ENCODE data around the gene GNRH2.
"Not testable (repeated sequence)": the region's sequence is repeated elsewhere in the genome, so short reads cannot be mapped to it uniquely, and the experiment has no call there.

The GNRH2 gene

GRCh38 chr20:3042625-3043024 lies 797 bp upstream of the GNRH2 start:
- DNase-seq (ENCODE audit: low read depth): no peak

- no peak for DNase-seq (ENCODE audit: low read depth)
Observed at GRCh38 chr20:3044336-3044965, 1.0 kb downstream of the GNRH2 start.

GRCh38 chr20:3045042-3045815 lies 1.8 kb downstream of the GNRH2 start:
- DNase-seq (ENCODE audit: low read depth): peak; percentile 24

DNA sequence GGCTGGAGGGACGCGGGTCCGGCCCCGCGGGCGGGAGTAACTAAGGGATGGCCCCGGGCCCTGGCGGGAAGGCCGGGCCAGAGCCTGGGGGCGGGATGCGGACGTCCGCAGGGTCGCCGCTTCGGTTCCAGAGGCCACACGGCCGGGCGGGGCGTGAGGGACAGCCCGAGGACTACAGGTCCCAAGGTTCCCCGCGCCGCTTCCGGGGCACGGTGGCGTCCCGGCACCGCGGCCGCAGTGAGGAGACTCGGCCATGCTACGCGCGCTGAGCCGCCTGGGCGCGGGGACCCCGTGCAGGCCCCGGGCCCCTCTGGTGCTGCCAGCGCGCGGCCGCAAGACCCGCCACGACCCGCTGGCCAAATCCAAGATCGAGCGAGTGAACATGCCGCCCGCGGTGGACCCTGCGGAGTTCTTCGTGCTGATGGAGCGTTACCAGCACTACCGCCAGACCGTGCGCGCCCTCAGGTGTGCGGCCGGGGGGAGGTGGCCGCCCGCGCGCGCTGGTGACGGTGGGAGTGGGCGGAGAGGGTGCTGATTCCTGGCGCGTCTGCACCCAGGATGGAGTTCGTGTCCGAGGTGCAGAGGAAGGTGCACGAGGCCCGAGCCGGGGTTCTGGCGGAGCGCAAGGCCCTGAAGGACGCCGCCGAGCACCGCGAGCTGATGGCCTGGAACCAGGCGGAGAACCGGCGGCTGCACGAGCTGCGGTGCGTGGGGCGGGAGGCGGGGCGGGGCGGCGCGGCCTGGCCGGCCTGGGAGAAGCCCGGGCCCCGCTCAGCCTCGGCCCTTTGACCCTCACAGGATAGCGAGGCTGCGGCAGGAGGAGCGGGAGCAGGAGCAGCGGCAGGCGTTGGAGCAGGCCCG lies 2.6 kb downstream of the GNRH2 start, which contains the start of gene MRPS26:
Gene MRPS26 (plus strand): TSS at position 237 of the 861 bp plus-strand sequence. CDS start 17 bp downstream, at position 254.
- DNase-seq (ENCODE audit: low read depth): peak; percentile 57

DNA sequence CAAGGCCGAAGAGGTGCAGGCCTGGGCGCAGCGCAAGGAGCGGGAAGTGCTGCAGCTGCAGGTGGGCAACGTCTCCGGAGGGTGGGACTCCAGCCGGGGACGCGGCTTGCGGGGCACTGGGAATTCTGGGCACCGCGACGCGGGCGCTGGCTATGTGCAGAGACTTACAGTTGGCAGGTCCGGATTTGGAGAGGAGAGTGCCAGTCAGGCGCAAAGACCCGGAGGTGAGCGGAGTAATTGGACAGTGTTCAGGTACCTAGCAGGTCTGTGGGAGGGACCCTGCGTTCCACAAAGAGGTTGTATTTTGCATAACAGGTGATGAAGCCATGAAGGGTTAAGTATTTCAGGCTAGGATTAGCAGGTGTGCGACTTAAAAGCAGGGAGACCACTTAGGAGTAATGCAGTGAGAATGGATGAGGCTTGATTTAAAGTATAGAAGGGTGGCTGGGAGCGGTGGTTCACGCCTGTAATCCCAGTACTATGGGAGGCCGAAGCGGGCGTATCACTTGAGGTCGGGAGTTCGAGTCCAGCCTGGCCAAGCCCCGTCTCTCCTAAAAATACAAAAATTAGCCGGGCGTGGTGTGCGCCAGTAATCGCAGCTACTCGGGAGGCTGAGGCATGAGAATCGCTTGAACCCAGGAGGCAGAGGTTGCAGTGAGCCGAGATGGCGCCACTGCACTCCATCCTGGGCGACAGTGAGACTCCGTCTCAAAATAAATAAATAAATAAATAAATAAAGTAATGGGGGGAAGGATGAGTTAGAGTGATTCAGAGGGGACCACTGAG lies 3.4 kb downstream of the GNRH2 start:
- DNase-seq (ENCODE audit: low read depth): no peak

- no peak for DNase-seq (ENCODE audit: low read depth)
Observed at GRCh38 chr20:3047486-3048419, 4.3 kb downstream of the GNRH2 start.

GRCh38 chr20:3051385-3052019 lies 8.1 kb downstream of the GNRH2 start:
- DNase-seq (ENCODE audit: low read depth): no peak

DNA sequence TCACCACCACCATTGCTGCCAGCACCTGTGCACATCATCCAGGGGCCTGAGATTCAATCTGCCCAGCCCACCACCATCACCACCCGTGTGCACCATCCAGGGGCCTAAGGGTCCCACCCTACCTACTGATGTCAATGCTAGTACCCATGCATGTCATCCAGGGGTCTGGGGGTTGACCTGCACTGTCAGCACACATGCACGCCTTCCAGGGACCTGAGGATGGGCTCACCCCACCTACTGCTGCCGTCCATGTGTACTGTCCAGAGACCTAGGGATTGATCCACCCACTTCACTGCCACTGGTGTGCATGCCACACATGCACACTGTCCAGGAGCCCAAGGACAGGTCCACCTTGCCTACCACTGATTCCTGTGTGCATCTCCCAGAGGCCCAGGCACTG lies 16.1 kb downstream of the GNRH2 start:
- no peak for DNase-seq (ENCODE audit: low read depth)

- not testable (repeated sequence) for DNase-seq (ENCODE audit: low read depth)
Observed at GRCh38 chr20:3064119-3064518, 20.7 kb downstream of the GNRH2 start.

DNA sequence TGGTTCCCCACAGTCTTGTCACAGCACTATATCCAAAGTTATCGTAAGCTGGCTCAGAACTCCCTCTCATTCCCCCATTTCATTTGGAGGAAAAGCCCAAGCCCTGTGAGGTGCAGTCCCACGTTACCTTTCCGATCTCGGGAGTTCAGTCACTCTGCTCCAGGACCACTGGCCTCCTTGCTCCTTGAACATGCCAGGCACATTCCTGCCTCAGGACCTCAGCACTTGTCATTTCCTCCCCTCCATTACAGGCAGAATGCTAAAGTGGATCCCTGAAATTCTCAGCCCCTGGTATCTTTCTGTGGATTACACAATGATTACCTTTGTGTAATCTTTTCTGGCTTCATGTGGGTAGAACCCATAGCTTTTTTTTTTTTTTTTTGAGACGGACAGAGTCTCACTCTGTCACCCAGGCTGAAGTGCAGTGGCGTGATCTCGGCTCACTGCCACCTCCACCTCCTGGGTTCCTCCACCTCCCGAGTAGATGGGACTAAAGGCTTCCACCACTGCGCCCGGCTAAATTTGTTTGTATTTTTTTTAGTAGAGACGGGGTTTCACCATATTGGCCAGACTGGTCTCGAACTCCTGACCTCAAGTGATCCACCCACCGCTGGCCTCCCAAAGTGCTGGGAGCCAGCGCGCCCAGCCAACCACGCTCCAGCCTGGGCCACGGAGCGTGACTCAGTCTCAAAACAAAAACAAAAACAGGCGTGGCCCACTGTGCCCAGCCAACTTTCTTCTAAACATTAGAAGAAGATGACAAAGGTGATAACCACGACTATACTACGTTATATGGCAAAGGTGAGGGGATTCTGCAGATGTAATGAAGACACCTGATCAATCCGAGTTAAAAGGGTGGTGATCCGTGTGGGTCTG lies 24.0 kb downstream of the GNRH2 start:
- no peak for DNase-seq (ENCODE audit: low read depth)

GRCh38 chr20:3068075-3068474 lies 24.7 kb downstream of the GNRH2 start:
- no peak for DNase-seq (ENCODE audit: low read depth)

DNA sequence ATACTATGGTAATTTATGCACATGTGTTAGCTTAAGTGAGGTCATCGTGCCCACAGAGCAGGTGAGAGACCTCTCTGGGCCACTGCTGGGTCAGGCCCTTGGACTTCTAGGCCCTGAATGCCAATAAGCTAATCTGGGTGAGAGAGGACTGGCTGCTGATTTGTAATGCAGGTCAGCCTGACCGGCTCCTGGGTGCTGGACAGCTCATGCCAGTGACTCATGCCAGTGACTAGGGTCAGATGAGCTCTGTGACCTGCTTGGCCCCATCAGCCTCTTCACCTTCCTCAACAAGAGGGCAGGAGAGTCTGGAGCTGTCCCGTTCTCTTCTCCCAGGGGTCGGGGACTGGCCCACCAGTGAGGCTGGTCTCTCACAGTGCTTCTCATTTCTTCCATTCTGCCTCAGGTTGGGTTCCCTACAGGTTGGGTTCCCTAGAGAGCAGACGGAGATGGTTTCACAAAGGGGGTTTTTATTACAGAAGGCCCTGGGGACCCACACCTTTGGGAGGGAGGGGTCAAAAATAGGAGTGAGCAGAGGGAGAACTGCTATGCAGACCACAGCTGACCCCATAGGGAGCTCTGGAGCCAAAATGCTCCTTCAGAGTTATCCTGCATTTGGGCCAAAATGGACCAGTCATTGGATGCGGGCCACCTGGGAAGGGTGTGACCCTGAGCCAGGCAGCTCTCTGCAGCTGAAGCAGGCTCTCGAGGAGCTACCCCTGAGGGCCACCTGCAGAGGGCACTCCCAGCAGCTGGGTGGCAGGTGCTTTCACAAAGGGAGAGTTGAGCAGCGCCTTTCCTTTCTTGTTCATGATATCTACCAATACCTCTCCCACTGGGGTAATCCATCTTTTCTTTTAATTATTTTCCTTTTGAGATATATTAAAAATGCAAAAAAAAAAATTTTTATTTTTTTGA lies 25.8 kb downstream of the GNRH2 start:
- no peak for DNase-seq (ENCODE audit: low read depth)

DNA sequence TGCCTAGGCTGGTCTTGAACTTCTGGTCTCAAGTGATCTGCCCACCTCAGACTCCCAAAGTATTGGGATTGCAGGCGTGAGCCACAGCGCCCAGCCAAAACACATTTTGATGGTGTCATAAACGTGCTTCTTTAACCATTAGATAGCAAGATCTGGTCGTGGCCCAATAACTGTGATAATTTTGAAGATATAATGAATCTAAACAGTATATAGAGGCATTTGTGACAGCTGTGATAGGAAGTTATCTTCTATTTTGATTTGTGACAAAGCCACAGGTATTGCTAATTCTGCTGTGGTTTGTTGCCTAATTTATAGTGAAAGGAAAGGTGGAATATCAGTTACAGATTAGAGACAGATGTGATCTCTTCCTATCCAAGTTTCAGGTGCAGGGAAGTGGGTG lies 27.3 kb downstream of the GNRH2 start:
- no peak for DNase-seq (ENCODE audit: low read depth)

GRCh38 chr20:3071266-3071609 lies 27.8 kb downstream of the GNRH2 start:
- no peak for DNase-seq (ENCODE audit: low read depth)

DNA sequence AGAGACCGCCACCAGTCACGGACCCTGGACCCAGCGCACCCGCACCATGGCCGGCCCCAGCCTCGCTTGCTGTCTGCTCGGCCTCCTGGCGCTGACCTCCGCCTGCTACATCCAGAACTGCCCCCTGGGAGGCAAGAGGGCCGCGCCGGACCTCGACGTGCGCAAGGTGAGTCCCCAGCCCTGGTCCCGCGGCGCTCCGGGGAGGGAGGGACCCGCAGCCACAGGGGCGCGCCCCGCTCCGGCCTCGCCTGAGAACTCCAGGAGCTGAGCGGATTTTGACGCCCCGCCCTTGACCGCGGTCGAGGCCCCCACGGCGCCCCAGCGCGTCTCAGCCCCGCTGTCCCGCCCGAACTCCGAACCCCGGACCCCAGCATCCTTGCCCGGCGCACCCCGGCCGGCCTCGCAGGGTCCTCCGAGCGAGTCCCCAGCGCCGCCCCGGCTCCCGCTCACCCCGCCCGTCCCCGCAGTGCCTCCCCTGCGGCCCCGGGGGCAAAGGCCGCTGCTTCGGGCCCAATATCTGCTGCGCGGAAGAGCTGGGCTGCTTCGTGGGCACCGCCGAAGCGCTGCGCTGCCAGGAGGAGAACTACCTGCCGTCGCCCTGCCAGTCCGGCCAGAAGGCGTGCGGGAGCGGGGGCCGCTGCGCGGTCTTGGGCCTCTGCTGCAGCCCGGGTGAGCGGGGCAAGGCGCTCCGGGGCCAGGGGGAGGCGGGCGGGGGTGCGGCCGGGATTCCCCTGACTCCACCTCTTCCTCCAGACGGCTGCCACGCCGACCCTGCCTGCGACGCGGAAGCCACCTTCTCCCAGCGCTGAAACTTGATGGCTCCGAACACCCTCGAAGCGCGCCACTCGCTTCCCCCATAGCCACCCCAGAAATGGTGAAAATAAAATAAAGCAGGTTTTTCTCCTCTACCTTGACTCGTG lies 28.4 kb downstream of the GNRH2 start, which contains the start of gene OXT:
Gene OXT (plus strand): TSS at position 11 of the 920 bp plus-strand sequence. CDS start 36 bp downstream, at position 47.
- DNase-seq (ENCODE audit: low read depth): peak; percentile 34

GRCh38 chr20:3072530-3073250 lies 29.3 kb downstream of the GNRH2 start:
- no peak for DNase-seq (ENCODE audit: low read depth)

Data from stimulated activated CD8-positive, alpha-beta memory T cell treated with anti-CD3 and anti-CD28 coated beads, Interleukin-15, amount 100 ng/mL, for 1 hour (primary cell).